Pons (tissue), 1 donor: ENCODE results near the gene ELOVL4.
A peak's percentile ranks its signal among the peaks of the same experiment; 100 is the strongest.

ENCODE experiments used
- DNase-seq: peaks from one replicate; pipeline ENCODE4 v3.0.0-alpha.2; 2016; ENCODE audit warnings: low spot score

ELOVL4 gene

DNA sequence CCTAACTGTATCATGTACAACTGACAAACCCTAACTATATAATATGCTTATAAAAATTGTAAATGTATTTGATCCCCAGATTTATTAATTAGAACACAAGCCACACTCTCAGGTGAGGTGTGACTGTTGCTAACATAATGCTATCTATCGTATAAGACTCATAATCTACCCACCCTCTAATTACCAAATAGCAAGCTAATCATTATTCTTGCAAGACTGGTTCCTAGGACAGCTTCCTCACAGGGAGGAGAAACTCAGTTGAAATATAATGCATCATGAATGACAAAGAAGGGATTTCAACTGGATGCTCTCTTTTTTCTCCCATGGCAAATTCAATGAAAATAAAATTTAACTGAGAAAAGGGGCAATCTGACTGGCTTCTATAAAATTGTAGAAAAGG is 35.4 kb downstream of the ELOVL4 start:
- DNase-seq, result no peak

DNA sequence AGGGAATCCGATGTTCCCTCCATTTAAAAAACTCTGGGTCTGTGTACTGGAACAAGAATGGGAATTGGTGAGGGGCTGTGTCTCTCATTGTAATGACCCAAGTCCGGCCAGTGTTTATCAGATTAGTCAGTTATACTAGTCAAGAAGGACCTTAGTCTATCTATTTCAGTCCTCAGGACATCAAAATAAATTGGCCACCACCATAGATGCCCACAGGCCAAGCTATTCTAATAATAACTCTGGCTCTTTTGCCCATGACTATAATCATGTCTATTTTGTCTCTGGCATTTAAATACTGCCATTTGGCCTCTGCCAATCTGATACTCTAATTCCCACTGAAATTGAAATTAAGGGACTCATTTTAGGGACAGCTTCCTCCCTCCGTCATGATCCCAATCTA is 37.8 kb downstream of the ELOVL4 start:
- no peak for DNase-seq

DNA sequence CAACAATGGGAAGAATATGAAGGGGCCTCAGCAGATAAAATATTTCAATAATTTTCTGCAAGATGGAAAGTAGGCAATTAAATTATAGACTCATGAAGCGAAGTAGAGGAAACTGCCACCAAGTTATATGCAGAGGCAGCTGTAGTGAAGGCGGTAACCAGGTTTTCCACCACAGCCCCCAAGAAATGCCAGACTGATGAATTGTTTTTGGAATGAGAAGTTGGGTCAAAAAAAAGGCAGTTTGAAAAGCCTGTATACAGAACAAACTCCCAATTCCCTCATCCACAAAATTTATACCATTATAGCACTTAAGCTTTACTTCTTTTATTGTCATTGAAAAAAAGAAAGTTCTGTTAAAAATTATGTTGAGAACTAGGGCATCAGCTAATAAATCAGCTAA is 45.3 kb downstream of the ELOVL4 start:
- no peak for DNase-seq

DNA sequence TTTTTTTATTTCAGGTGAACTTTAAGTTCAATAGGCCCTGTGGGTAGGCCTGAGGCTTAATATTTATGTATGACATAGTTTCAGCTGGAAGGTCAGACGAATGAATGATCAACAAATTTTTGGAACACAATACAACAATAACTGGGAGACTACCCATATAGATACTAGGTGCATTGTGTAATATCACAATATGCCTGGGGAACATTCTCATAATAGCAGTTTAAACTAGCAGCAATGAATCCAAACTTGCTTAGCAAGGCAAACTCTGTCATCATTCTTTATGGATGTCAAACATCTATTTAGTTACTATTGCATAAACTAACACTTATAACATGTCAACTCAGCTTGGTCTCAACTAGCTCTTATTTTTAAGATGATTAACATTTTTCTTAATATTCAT is 49.3 kb downstream of the ELOVL4 start:
- DNase-seq, result no peak

DNA sequence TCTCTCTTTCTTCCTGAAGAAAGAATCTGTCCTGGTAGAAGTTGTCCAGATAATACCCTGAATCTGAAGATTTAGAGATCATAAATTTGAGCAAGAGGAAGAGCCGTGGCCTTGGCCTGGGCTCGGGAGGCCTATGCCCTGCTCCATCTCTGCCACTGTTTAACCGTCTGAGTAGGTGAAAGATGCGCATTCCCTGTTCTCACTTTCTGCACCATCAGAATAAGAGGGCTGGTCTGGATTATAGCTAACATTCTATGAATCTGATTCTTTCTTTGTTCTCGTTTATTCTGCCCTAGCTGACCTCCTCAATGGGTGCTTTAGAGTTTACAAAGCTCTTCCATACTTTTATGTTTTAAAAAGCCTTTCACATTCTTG is 51.3 kb downstream of the ELOVL4 start:
- no peak for DNase-seq

DNA sequence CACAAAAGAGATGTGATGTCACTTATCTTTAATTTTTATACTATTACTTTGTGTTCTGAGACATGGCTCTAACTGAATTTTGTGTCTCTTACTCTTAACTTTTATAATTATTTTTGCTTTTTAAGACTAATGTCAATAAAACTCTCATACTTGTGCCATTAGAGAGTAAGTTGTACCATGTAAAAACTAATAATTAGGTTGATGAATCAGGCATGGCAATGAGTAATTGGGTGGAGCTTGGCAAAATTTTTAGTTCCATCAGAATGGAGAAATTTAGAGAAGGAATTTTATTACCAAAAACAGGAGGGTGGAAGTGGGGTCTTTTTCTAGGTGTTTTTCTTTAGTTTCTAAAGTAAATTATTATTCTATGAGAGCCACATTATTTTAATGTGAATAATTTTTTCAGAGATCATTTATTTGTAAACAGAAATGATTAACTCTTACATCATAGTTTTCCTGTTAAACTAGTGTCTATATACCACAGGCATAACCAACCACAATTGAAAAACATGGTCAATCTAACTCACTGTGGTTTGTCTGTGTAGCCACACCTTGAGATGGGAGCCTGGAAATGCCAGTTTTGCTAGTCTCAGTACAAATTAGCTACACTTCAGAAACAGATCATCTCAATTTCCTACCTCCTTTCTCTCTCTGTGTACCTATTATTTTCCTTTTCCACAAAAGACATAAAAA is 51.8 kb downstream of the ELOVL4 start:
- DNase-seq, result no peak

DNA sequence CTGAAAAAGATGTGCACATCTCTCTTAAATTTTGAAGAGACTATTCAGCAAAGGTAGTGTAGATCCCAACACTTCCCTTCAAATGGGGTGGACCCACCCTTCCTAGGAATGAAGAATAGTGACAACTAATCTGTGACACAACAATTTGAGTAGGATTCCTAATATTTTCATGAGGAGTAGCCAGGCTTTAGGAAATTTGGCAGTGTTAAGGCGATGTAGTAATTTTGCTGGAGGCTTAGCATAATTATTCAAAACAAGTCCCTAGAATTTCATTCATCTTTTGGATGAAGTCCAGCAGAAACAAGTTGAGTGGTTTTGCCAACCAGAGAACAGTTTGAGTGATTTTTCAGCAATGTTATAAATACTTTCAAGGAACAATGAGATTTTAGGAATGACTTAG is 52.4 kb downstream of the ELOVL4 start:
- no peak for DNase-seq

DNA sequence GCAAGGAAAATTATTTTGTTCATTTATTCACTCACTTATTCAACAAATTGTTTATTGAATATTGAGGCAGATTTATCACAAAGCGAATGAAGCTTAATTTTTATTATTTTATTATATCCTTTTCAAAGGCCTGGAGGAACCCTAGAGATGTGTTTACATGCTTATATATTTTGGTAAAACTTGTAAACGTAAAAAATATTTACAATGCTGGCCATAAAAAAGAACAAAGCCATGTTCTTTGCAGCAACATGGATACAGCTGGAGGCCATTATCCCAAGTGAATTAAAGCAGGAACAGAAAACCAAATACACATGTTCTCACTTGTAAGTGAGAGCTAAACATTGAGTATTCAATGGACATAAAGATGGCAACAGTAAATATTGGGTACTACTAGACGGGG is 58.8 kb downstream of the ELOVL4 start:
- DNase-seq, result no peak

DNA sequence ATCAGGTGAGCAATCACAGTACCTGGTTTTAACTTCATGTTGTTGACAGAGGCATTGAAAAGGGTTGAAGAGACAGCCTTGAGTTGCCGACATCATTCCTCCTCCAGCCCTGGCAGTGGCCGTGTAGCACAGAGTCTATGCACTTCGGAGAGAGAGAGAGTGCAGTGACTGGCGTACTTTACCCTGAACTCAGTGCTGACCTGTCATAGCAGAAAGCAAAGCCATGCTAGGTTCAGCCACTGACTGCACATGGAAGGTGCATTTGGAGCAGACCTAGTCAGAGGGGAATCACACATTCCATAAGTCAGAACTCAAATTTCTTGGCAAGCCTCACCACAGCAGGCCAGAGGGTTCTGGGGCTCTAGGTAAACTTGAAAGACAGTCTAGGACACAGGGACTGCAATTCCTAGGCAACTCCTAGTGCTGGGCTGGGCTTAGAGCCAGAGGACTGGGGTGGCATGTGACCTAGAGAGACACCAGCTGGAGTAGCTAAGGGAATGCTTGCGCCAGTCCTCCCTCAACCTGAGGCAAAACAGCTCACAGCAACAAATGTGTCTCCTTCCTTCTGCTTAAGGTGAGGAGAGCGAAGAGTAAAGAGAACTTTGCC is 69.1 kb downstream of the ELOVL4 start:
- peak; percentile 27 for DNase-seq

DNA sequence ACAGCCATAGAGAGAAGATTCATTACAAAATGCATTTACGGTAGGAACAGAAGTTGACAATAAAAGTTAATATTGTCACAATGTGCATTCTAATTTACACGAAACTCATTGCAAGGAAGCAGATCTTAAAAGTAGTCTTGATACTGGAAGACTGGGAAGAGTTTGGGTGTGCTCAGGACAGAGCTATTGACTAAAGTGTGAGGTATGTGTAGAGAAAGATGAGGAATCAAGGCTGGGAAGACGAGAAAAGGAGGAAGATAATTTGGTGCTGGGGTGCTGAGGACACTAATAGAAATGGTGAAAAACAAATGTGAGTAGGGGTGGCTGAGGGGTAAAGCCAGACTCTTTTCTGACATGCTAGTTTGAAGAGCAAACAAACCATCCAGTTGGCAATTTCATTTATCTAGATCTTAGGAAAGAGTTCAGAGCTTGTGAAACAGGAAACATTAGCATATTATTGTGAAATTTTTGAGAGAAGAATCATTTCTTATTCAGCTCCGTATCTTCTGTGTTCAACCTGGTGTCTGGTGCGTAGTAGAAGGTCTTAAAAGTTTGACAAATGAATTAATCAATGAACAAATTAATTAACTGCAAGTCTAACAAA is 72.7 kb downstream of the ELOVL4 start:
- no peak for DNase-seq

DNA sequence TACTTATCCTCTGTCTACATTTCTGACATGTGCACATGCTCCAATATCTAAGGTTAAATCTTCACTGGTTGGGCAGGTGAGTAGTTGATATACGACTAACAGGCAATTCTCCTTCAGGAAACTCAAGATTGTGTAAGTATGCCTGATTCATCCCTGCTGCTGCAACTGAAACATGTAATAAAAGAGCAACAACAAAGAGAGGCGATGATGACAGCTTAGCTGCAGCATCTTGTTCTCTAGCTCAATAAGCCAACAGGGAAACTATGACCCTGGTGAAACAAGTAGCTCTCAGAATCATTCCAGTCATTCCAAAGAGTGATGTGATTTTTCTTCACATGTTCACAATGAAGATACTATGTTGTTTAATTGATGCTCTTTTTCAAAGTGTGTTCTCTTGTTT is 74.4 kb downstream of the ELOVL4 start:
- no peak for DNase-seq

DNA sequence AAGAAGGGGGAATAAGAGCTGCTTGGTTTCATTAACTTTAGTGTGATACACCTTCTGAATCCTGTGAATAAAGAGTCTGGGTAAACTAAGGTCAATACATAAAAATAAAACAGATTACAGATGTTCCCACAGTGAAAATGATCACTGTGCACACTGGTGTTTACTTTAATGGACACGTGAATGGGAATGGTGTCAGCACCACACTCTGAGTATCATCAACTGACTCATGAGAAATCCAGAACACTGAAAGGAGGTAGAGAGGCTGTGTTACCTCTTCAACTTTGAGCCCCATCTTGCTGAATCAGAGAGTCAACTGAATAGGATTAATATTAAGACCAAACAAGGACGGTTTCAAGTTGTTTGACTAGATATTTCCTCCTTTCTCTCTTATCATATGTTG is 75.0 kb downstream of the ELOVL4 start:
- DNase-seq, result no peak

DNA sequence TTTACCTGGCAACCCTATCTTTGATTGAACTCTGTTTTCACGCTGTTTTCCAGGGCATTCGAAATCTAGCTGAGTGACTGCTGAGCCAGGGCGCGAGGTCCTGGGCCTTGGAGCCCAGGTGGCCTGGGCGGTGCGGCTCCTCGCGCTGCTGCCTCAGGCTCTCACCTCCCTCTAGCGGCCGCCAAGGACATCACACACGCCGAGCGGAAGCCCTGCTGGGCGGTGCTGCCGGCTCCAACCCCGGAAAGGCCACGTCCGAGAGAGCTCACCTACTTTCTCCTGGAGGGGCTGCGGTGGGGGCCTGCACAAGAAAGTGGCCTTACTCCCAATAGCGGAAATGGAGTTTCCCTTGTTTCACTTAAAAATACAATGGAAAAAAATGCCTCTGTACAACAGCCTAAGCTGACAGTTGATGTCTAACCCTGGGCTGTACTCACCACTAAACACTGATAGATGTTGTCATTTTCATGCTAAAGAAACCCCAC is 77.7 kb downstream of the ELOVL4 start:
- DNase-seq, result peak; percentile 59

DNA sequence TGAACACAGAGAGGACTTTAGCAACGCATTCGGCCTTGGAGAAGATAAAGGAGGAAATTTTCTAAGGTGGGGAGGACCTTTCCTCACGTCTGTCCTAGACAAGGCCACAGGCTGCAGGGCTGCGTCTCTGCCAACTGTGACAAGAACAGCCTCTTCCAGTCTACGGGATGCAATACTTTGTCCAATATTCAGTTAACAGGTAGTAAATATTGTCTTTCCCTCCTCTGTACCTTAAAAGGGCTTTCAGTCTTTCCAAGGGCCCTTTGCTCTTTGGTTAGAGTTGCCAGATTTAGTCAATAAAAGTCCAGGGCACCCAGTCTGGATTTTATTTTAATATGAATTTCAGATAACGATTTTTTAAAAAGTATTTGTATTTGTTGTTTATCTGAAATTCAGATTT is 78.2 kb downstream of the ELOVL4 start:
- no peak for DNase-seq

DNA sequence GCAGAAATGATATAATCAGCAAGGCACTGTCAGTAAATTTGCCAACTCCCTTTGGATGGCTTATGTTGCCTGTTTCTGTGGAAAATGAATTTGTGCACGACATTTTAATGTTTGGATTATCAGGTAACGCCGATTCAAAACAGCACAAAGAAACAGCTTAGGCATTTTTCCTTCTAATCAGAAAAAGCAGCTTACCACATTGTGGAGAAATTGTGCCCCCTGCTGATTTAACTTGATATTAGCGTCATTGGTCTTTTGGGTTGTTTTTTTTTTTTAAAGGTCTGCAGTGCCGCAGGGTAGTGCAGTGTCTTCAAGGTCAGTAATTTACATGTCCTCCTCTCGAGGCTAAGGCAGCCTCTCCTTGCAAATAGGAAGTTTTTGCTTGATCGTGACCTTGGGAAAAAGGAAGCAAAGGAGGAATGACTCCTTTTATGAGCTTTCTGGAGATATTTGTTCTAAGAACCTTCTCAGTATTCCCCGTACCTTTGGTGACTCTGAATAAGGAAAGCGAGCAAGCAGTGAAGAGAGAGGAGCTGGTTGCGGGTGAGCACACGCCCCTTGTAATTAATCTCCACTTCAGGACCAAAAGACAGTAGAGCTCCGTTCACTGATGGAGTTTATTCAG is 79.1 kb downstream of the ELOVL4 start:
- peak; percentile 85 for DNase-seq
